HepG2 (cell line): ENCODE measurements around the gene HPD. TPM values are rescaled to one million over a fixed set of nuclear protein-coding genes. Genes with fewer than 3 reads are reported as not detected.

Source experiments
- ERF ChIP-seq: IDR thresholded peaks from 2 replicates; pipeline ENCODE4 v1.6.1; 2018; ENCODE audit warnings: missing biosample characterization, missing genetic modification reagents
- FLYWCH1 ChIP-seq: sonication (generic); formaldehyde crosslinking; IDR thresholded peaks from 2 replicates; pipeline ENCODE4 v1.8.1; 2023; ENCODE audit warnings: mild to moderate bottlenecking, missing genetic modification reagents
- GLI4 ChIP-seq: sonication (generic); formaldehyde crosslinking; IDR thresholded peaks from 2 replicates; pipeline ENCODE4 v1.5.1; 2020; ENCODE audit warnings: missing genetic modification reagents, mild to moderate bottlenecking, moderate library complexity, borderline replicate concordance
- HNF1B ChIP-seq: sonication (generic); formaldehyde crosslinking; IDR thresholded peaks from 2 replicates; pipeline ENCODE4 v1.5.1; 2020; ENCODE audit warnings: mild to moderate bottlenecking, moderate library complexity, missing genetic modification reagents
- HNRNPH1 ChIP-seq: fragments of 200-400 bp; formaldehyde crosslinking; optimal IDR thresholded peaks from 2 replicates; pipeline ENCODE3; 2017; ENCODE audit warnings: mild to moderate bottlenecking, low read depth, low read length
- ISX ChIP-seq: sonication (generic); formaldehyde crosslinking; conservative IDR thresholded peaks from 2 replicates; pipeline ENCODE4 v1.5.0; 2020; ENCODE audit warnings: missing genetic modification reagents
- MIXL1 ChIP-seq: IDR thresholded peaks from 2 replicates; pipeline ENCODE4 v1.6.1; 2016
- NFATC3 ChIP-seq: sonication (generic); formaldehyde crosslinking; IDR thresholded peaks from 2 replicates; pipeline ENCODE4 v1.5.1; 2020; ENCODE audit warnings: mild to moderate bottlenecking, missing genetic modification reagents
- PAWR ChIP-seq: sonication (generic); formaldehyde crosslinking; IDR thresholded peaks from 2 replicates; pipeline ENCODE4 v1.4.0; 2020; ENCODE audit warnings: missing genetic modification reagents, mild to moderate bottlenecking, borderline replicate concordance
- SKI ChIP-seq: fragments of 450-650 bp; IDR thresholded peaks from one replicate; pipeline ENCODE4 v1.6.1; 2018; ENCODE audit warnings: mild to moderate bottlenecking; ENCODE audit not compliant: partially characterized antibody
- XRCC5 ChIP-seq: fragments of 200-400 bp; formaldehyde crosslinking; optimal IDR thresholded peaks from 2 replicates; pipeline ENCODE3; 2017; ENCODE audit warnings: mild to moderate bottlenecking, low read length
- ZBTB14 ChIP-seq: sonication (generic); formaldehyde crosslinking; IDR thresholded peaks from 2 replicates; pipeline ENCODE4 v1.4.0; 2020; ENCODE audit warnings: missing genetic modification reagents
- ZFP36L2 ChIP-seq: sonication (generic); formaldehyde crosslinking; IDR thresholded peaks from 2 replicates; pipeline ENCODE4 v1.4.0; 2020; ENCODE audit warnings: missing genetic modification reagents
- ZFX ChIP-seq: sonication (generic); formaldehyde crosslinking; IDR thresholded peaks from 2 replicates; pipeline ENCODE4 v1.4.0; 2020; ENCODE audit warnings: mild to moderate bottlenecking, low read depth, missing genetic modification reagents, moderate library complexity
- ZNF260 ChIP-seq: sonication (generic); formaldehyde crosslinking; IDR thresholded peaks from 2 replicates; pipeline ENCODE4 v1.4.0; 2020; ENCODE audit warnings: missing genetic modification reagents, low read depth, mild to moderate bottlenecking, borderline replicate concordance
- ZNF343 ChIP-seq: sonication (generic); formaldehyde crosslinking; IDR thresholded peaks from 2 replicates; pipeline ENCODE4 v1.4.0; 2020; ENCODE audit warnings: mild to moderate bottlenecking, missing genetic modification reagents
- ZNF629 ChIP-seq: sonication (generic); formaldehyde crosslinking; conservative IDR thresholded peaks from 2 replicates; pipeline ENCODE4 v1.5.0; 2020; ENCODE audit warnings: missing genetic modification reagents
- ZNF687 ChIP-seq: sonication (generic); formaldehyde crosslinking; IDR thresholded peaks from 2 replicates; pipeline ENCODE4 v1.5.1; 2020; ENCODE audit warnings: mild to moderate bottlenecking, missing genetic modification reagents, moderate library complexity
- ZNF790 ChIP-seq: sonication (generic); formaldehyde crosslinking; IDR thresholded peaks from 2 replicates; pipeline ENCODE4 v1.8.0; 2022; ENCODE audit warnings: missing genetic modification reagents, mild to moderate bottlenecking, borderline replicate concordance
- ZSCAN25 ChIP-seq: sonication (generic); formaldehyde crosslinking; IDR thresholded peaks from 2 replicates; pipeline ENCODE4 v1.8.0; 2022; ENCODE audit warnings: mild to moderate bottlenecking, missing genetic modification reagents
- polyA plus RNA-seq, 8 experiments: library from polyadenylated mRNA; depleted of rRNA in 3 of 8; stranded (reverse) in 7 of 8; unstranded in 1 of 8; fragments of >200 nt; fragmentation: Illumina TruSeq in 4 of 8; extraction: Trizol in 4 of 8; gene quantifications; 2 replicates each; pipeline versions ENCODE4 v1.2.1 to v1.2.3, GENCODE V29; 2011 to 2016; ENCODE audit warnings: low read depth in 4 of 8, missing spikeins in 1 of 8, mixed read lengths in 1 of 8; ENCODE audit not compliant: insufficient read depth in 1 of 8
- total RNA-seq, 5 experiments: library from RNA; depleted of rRNA; stranded (reverse); fragments of >200 nt; fragmentation: Illumina TruSeq; extraction: Trizol; gene quantifications; 2 replicates each; pipeline ENCODE4 v1.2.3, GENCODE V29; 2016; ENCODE audit warnings: low read depth in 1 of 5
- TF ChIP-seq, protein P1 (sequence below): sonication (generic); formaldehyde crosslinking; IDR thresholded peaks from 2 replicates; pipeline ENCODE4 v1.4.0; 2020; ENCODE audit warnings: mild to moderate bottlenecking, missing genetic modification reagents
- TF ChIP-seq, protein P2 (sequence below): sonication (generic); formaldehyde crosslinking; IDR thresholded peaks from 2 replicates; pipeline ENCODE4 v1.4.0; 2020; ENCODE audit warnings: missing genetic modification reagents

The HPD gene
- total and polyA plus RNA-seq, 2 of the 13 experiments (the other 11 are each of a cell fraction or from before 2014, with no cell fraction given), result 120 to 195 TPM

DNA sequence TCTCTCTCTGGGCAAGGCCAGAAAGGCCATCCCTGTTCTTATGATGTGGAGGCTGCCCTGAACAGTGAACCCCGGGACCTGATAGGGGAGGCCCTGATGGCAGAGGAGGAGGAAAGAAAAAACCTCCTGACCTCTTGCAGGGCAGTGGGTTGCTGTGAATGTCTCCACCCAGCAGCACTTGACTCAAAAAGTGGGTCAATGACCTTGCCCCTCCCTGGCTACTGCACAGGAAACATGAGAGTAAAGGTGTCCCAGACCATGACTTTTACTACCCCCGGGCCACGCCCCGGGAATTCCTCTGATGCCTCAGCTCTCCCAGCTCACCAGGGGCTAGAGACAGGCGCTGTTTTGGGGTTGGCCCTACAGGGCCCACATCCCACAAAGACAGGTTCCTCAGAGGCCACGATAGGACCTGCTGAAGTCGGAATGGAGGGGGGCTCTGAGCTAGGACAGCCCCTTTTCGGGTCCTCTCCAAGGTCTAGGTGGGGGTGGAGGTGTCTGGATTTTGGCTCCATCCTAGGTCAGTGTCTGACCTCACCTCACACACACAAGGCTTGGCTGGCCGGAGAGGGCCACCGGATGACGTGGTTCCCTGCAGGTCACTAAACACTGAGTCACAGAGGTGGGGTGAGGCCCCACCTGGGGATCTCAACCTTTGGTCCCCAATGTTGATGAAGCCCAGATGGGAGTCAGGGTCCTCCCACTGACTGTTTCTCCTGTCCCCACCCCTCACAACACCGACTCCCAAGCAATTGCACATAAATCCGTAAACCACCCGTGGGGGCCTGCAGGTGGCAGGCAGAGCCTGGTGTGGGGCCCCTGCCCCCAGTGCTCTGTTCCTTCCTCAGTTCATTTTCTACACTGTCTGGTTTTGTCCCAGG, 66.7 kb downstream of the HPD start (continued):
- TF ChIP-seq, protein P1, sequence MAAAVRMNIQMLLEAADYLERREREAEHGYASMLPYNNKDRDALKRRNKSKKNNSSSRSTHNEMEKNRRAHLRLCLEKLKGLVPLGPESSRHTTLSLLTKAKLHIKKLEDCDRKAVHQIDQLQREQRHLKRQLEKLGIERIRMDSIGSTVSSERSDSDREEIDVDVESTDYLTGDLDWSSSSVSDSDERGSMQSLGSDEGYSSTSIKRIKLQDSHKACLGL, result no peak
- peak; percentile 30 for TF ChIP-seq SKI
- TF ChIP-seq MIXL1, result no peak
- no peak for TF ChIP-seq NFATC3
- TF ChIP-seq ERF (CRISPR knock-in tag), result peak; percentile 72
- TF ChIP-seq ISX (CRISPR knock-in tag), result no peak
- no peak for TF ChIP-seq XRCC5
- TF ChIP-seq, protein P2, sequence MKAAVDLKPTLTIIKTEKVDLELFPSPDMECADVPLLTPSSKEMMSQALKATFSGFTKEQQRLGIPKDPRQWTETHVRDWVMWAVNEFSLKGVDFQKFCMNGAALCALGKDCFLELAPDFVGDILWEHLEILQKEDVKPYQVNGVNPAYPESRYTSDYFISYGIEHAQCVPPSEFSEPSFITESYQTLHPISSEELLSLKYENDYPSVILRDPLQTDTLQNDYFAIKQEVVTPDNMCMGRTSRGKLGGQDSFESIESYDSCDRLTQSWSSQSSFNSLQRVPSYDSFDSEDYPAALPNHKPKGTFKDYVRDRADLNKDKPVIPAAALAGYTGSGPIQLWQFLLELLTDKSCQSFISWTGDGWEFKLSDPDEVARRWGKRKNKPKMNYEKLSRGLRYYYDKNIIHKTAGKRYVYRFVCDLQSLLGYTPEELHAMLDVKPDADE (CRISPR knock-in tag), result no peak
- TF ChIP-seq ZSCAN25 (CRISPR knock-in tag), result no peak
- no peak for TF ChIP-seq HNF1B (CRISPR knock-in tag)
- TF ChIP-seq GLI4 (CRISPR knock-in tag), result no peak
- TF ChIP-seq ZNF260 (CRISPR knock-in tag), result no peak
- TF ChIP-seq ZNF343 (CRISPR knock-in tag), result no peak
- no peak for TF ChIP-seq ZBTB14 (CRISPR knock-in tag)
- TF ChIP-seq ZFP36L2 (CRISPR knock-in tag), result no peak
- peak; percentile 66 for TF ChIP-seq ZNF687 (CRISPR knock-in tag)
- no peak; the same call in 1 of the 2 replicates for TF ChIP-seq ZFX (CRISPR knock-in tag)
- no peak for TF ChIP-seq PAWR
- TF ChIP-seq ZNF790 (CRISPR knock-in tag), result no peak
- no peak for TF ChIP-seq HNRNPH1
- no peak for TF ChIP-seq FLYWCH1 (CRISPR knock-in tag)
- TF ChIP-seq ZNF629 (CRISPR knock-in tag), result no peak
